GM21529 (cell line): ENCODE measurements around the gene TCEA3.

Experiments used
- ATAC-seq: cut with Tn5 transposase; IDR thresholded peaks from one replicate; pipeline ENCODE4 v1.9.1; 2021; ENCODE audit not compliant: unreplicated experiment

The TCEA3 gene

DNA sequence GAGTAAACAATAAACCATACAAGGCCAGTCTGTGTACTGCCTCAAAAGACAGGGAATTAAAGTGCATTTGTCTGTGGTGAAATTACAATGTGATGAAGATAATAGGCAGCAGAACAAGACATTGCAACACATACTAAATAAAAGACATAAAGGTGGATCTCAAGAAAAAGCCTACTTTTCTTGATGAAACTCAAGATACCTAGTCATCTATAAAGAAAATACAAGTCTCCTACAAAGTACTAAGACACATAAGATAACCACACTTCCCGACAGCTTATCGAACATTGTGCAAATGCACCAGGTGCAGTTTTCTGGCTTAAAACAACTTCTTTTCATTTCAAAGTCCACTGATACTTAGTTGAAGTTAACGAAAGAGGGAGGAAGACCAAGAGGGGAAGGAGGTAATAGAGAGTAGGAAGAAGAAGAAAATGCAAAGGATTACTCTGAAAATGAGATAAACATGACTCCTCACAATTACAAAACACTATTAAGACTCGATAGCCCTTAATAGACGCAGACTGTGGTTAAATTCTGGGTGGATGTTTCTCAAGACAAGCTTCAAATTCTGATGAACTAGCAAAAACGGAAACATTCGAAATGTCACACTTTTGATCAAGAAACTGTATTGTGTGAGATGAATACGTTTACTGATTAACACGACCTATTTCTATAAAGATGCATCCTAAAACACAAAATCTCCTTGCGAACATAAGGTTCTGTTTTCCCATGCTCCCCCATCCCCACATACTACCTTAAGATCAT lies 82.4 kb downstream of the TCEA3 start:
- ATAC-seq = no peak

DNA sequence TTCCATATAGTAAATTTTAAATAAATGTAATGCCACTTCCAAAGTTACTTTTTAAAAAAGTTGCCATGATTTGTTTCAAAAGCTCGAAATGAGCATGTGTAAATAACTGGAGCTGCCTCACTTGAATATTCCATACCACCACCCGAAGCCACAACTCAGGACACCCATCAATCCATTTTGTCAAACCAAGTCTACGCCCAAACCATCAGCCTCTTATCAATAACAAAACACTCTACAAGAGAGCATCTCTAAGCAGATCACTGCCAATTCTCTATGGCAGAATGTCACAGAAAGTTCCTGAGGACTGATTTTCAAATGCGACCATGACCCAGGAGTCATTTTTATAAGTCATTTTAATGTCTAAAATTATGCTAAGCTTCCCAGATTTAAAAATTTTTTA lies 84.9 kb downstream of the TCEA3 start:
- ATAC-seq = no peak

DNA sequence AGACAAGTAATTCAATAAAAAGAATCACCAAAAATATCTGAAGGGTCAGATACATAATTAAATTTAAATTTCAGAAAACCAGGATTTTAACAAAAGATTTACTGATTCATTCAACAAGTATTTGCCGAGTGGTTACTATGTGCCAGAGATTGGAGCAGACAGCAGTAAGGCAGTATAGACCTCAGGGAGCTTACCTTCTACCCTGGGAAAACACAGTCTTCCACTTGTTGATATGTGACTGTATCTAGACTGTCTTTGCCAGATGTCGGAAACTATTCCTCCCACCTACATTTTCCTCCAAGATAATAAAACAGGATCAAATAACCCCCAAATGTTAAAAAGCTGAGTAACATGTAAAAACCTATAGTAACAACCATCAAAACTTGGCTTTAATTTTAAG lies 86.7 kb downstream of the TCEA3 start:
- ATAC-seq = no peak

DNA sequence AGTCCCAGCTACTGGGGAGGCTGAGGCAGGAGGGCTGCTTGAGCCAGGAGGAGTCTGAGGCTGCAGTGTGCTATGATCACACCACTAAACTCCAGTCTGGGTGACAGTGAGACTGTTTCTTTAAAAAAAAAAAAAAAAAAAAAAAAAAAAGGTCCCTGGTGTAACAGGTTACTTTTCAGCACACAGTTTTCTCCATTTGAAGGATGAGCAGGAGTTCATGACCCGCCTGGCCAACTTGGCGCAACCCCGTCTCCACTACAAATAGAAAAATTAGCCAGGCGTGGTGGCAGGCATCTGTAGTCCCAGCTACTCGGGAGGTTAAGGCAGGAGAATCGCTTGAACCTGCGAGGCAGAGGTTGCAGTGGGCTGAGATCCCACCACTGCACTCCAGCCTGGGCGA lies 92.8 kb downstream of the TCEA3 start:
- ATAC-seq = no peak
